H1 (cell line): ENCODE data around the gene UBE2H. TPM values are rescaled to one million over a fixed set of nuclear protein-coding genes. Genes with fewer than 3 reads are reported as not detected.

Source experiments
- BCL11A ChIP-seq, 2 experiments: IDR thresholded peaks; one replicate each; pipeline ENCODE4 v1.6.1; 2011; ENCODE audit warnings: low read depth in 2 of 2, low read length in 2 of 2, mild to moderate bottlenecking in 2 of 2
- GABPA ChIP-seq: IDR thresholded peaks from 2 replicates; pipeline ENCODE4 v1.6.1; 2011; ENCODE audit warnings: mild to moderate bottlenecking, low read length, moderate library complexity, borderline replicate concordance; ENCODE audit not compliant: insufficient read depth
- MAFK ChIP-seq: IDR thresholded peaks from 2 replicates; pipeline ENCODE4 v1.6.1; 2012; ENCODE audit warnings: low read depth, mild to moderate bottlenecking, improper control_type of control experiment, low read length
- RAD21 ChIP-seq, 2 experiments: IDR thresholded peaks in 1 of 2; conservative IDR thresholded peaks in 1 of 2; 2 replicates each; pipeline ENCODE4 v1.6.1; 2011; ENCODE audit warnings: low read depth in 2 of 2, low read length in 2 of 2, improper control_type of control experiment in 1 of 2, inconsistent platforms in 1 of 2, mild to moderate bottlenecking in 1 of 2, moderate library complexity in 1 of 2
- RXRA ChIP-seq: IDR thresholded peaks from 2 replicates; pipeline ENCODE4 v1.6.1; 2011; ENCODE audit warnings: low read depth, mild to moderate bottlenecking, low read length, moderate library complexity; ENCODE audit not compliant: insufficient read depth
- TCF12 ChIP-seq: IDR thresholded peaks from 2 replicates; pipeline ENCODE4 v1.6.1; 2011; ENCODE audit warnings: low read depth, mild to moderate bottlenecking, low read length
- YY1 ChIP-seq: IDR thresholded peaks from 2 replicates; pipeline ENCODE4 v1.6.1; 2011; ENCODE audit warnings: low read depth, mild to moderate bottlenecking, low read length
- polyA plus RNA-seq, 7 experiments: library from polyadenylated mRNA; depleted of rRNA in 3 of 7; stranded (reverse) in 5 of 7; unstranded in 2 of 7; fragments of >200 nt in 5 of 7; fragments of 200-250 nt in 2 of 7; gene quantifications; 1 replicate in 5 of 7; 2 replicates in 1 of 7; 4 replicates in 1 of 7; pipeline versions ENCODE4 v1.2.1 to v1.2.3, GENCODE V29; 2011 to 2013; ENCODE audit warnings: missing spikeins in 2 of 7, mixed read lengths in 2 of 7
- total RNA-seq: library from RNA; stranded (reverse); fragmentation: NEBNext Ultra II Directional; extraction: Animal tissue kit (Norgen Biotek cat#: 25700); gene quantifications from 2 replicates; pipeline ENCODE4 v1.2.1, GENCODE V29; 2021
- TF ChIP-seq, protein P1 (sequence below): IDR thresholded peaks from 2 replicates; pipeline ENCODE4 v1.6.1; 2012; ENCODE audit warnings: low read length, inconsistent platforms

The UBE2H gene
- total and polyA plus RNA-seq, 2 of the 8 experiments (the other 6 are each of a cell fraction or from before 2014, with no cell fraction given): 30.6 to 62.2 TPM

- TF ChIP-seq, protein P1, sequence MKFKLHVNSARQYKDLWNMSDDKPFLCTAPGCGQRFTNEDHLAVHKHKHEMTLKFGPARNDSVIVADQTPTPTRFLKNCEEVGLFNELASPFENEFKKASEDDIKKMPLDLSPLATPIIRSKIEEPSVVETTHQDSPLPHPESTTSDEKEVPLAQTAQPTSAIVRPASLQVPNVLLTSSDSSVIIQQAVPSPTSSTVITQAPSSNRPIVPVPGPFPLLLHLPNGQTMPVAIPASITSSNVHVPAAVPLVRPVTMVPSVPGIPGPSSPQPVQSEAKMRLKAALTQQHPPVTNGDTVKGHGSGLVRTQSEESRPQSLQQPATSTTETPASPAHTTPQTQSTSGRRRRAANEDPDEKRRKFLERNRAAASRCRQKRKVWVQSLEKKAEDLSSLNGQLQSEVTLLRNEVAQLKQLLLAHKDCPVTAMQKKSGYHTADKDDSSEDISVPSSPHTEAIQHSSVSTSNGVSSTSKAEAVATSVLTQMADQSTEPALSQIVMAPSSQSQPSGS: peak; percentile 85
- no peak for TF ChIP-seq GABPA
- peak; percentile 97 for TF ChIP-seq RXRA
- peak; percentile 79 to 82 for TF ChIP-seq RAD21 (IDR thresholded peaks at IDR 0.05 in 1 of 2, conservative IDR thresholded peaks at IDR 0.05 in 1 of 2; ENCODE audit: low read depth in 2 of 2, low read length in 2 of 2)
- no peak for TF ChIP-seq BCL11A (IDR thresholded peaks at IDR 0.05; ENCODE audit: low read depth in 2 of 2, low read length in 2 of 2)
- TF ChIP-seq YY1: peak; percentile 81; the same call in 1 of the 2 replicates
- no peak for TF ChIP-seq MAFK
- TF ChIP-seq TCF12: peak; percentile 92
Measured at GRCh38 chr7:129829737-129830631, 122.8 kb downstream of the UBE2H start (continued).
